Cardiac ventricle fibroblast (primary cell): ENCODE measurements around the gene TCEAL3. TPM values are rescaled to one million over a fixed set of nuclear protein-coding genes. Genes with fewer than 3 reads are reported as not detected.

Experiments used
- total RNA-seq: library from RNA; depleted of rRNA; stranded (reverse); fragments of >200 nt; gene quantifications from 2 replicates; pipeline ENCODE4 v1.2.3, GENCODE V29; 2015

TCEAL3 gene
- total RNA-seq = 36.9 and 43.1 TPM in 2 replicates

GRCh38 chrX:103607364-103608305 is at the start of gene TCEAL3:
Gene TCEAL3 (plus strand): TSS chrX:103607963. CDS start chrX:103609065, 1,102 bp downstream.

DNA sequence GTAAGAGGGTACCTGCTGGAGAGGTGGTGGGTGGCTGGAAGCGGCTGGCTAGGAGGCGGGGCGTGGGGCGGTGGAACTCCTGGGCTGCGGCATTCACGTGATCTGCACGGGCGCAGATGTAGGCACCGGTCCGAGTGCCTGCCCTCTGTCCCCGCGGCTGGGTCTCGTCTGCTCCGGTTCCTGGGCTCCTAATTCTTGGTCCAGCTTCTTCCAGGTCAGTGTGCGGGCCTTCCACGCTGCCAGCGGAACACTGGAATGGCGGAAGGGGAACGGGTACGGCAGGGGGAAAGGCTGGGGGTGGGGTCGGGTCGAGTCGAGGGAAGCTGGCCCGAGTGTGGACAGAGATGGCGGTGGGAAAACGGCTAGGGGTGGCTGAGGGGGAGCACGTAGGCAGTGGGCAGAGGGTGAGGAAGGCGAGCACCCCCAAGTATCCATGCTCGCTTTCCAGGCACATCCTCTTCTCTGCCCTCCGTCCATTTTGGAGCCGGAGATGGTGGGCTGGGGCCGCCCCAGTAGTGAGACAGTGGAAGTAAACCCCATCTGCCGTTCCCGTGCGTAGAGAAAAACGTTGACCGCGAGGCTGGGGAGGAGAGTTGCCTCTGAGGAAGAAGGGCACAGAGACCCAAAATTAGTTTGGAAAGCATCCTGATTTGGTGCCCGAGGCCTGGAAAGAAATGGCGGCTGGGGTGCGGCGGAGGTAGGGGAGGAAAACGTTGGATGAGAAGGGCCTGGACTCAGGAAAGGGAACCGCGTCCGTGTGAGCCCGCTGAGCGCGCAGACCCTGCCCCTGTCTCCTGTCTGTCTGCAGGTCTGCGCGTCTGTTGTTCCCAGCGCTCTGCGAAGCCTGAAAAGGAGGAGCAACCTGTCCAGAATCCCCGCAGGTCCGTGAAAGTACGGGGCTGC is 22.1 kb upstream of the TCEAL3 start, which contains the start of gene TCEAL4:
Gene TCEAL4 (plus strand): TSS at position 105 of the 903 bp plus-strand sequence. CDS start 1,161 bp downstream, outside the sequence.

DNA sequence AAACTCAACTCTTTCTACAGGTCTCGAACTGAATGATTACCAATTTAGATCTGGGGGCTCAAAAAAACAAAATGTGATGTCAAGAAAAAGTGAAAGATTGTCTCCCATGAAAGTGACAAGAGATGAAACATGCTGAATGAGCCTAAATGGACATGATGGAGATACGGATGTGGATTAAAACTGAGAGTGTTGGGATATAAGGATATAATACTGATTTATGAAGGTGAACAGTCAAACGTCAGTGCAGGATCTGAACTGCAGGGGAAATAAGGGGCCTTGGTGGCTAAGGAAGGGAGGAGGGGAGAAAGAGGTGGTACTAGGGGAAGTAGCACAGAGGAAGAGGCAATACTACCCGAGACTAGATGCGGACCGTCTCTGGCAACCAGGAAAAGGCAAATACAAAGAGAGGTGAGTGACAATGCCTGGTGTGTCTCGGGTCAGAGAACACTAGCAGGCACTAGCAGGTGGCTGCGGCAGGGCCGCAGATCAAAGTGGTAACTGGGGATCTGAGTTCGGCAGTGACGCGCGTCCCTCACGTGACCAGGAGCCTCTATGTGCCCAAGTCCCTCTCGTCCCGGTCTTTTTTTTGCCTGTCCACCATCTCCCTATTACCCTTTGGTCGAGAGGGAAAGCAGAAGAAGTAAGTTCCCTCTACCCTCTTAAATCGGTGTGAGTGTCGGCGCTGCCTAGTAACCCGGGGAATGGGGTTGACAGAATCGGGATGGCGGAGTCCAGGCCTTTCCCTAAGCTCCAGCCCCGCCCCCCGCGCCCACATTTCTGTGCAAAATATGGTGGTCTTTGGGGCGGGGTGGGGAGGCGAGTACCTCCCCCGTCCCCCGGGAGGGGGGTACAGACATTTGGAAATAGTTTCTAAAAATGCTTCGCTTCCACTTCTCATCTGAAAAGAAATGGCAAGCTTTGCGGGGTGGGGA is 20.9 kb downstream of the TCEAL3 start, which contains the start of gene TCEAL1:
Gene TCEAL1 (plus strand): TSS at position 590 of the 932 bp plus-strand sequence. CDS start 942 bp downstream, outside the sequence.

Other genes starting within 250 kb of the TCEAL3 start
- gene BEX3, start 231.4 kb upstream of the TCEAL3 start, total RNA-seq = 207 and 230 TPM in 2 replicates
- gene RAB40A, start 88.5 kb upstream of the TCEAL3 start, total RNA-seq = 0.64 and 1.1 TPM in 2 replicates
- 131 and 146 TPM in 2 replicates for gene TCEAL4, start 22.4 kb upstream of the TCEAL3 start, total RNA-seq
- gene TCEAL1, start 21.0 kb downstream of the TCEAL3 start, total RNA-seq = 33.1 and 42.1 TPM in 2 replicates
- 479 and 500 TPM in 2 replicates for gene MORF4L2, start 78.7 kb downstream of the TCEAL3 start, total RNA-seq
- not detected in 2 replicates for gene TMEM31, start 102.9 kb downstream of the TCEAL3 start, total RNA-seq
- 4.9 and 9.0 TPM in 2 replicates for gene PLP1, start 168.9 kb downstream of the TCEAL3 start, total RNA-seq
- 0.83 and 1.7 TPM in 2 replicates for gene RAB9B, start 224.3 kb downstream of the TCEAL3 start, total RNA-seq